Measurements from ENCODE around the gene TMC5. TPM values are rescaled to one million over a fixed set of nuclear protein-coding genes. Genes with fewer than 3 reads are reported as not detected.
"Not testable (repeated sequence)": the region's sequence is repeated elsewhere in the genome, so short reads cannot be mapped to it uniquely, and the experiment has no call there.

Gene TMC5
- total RNA-seq (2021; fragmentation: NEBNext Ultra II Directional; extraction: Animal tissue kit (Norgen Biotek cat#: 25700)) = under 1 TPM in 1 of 6 experiments, not detected in 5; 0.06 TPM
- long read RNA-seq = 0 reads

GRCh38 chr16:19417640-19418039, at the start of gene TMC5:
TMC5 (plus strand) TSS chr16:19417883; CDS start chr16:19440039, 22,156 bp downstream.
- Mint-ChIP-seq H3K9me3 (peaks cover 9% of the 10 kb centered on the region; the same call in 1 of the 2 replicates), H3K4me3 (no peak within 1 kb of the TSS), H3K36me3 (ENCODE audit: low read depth) (peaks cover 5% of the 10 kb centered on the region; the same call in 1 of the 2 replicates), H3K4me1 (ENCODE audit: low read depth) (no peaks in the 10 kb centered on the region), H3K27me3 (ENCODE audit: insufficient read depth) (peaks cover 2% of the 10 kb centered on the region; the same call in 1 of the 2 replicates), H3K27ac (no peak within 1 kb of the TSS)
- TF ChIP-seq CTCF (IDR thresholded peaks at IDR 0.05) = no peak
- DNase-seq = no peak

- not testable (repeated sequence) for H3K27me3 Mint-ChIP-seq (ENCODE audit: insufficient read depth); H3K9me3 Mint-ChIP-seq; H3K27ac Mint-ChIP-seq; H3K4me1 Mint-ChIP-seq (ENCODE audit: low read depth); H3K4me3 Mint-ChIP-seq; DNase-seq; H3K36me3 Mint-ChIP-seq (ENCODE audit: low read depth)
Observed at GRCh38 chr16:19372541-19372940, 45.1 kb upstream of the TMC5 start.

DNA sequence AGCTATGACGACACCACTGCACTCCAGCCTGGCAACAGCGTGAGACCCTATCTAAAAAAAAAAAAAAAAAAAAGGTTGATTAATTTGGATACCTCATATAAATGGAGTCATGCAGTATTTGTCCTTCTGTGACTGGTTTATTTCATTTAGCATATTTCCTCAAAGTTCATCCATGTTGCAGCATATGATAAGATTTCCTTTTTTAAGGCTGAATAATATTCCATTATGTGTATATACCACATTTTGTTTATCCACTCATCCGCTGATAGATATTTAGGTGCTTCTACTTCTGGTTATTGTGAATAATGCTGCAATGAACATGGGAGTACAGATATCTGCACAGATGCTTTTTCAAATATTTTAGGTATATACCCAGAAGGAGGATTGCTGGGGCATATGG, 43.3 kb upstream of the TMC5 start:
- H3K4me1 Mint-ChIP-seq (ENCODE audit: low read depth) = no peaks in the 10 kb centered on the region
- DNase-seq = no peak
- TF ChIP-seq CTCF (IDR thresholded peaks at IDR 0.05) = no peak
- peaks cover 6% of the 10 kb centered on the region for H3K27me3 Mint-ChIP-seq (ENCODE audit: insufficient read depth)
- H3K9me3 Mint-ChIP-seq = no peaks in the 10 kb centered on the region
- H3K36me3 Mint-ChIP-seq (ENCODE audit: low read depth) = no peaks in the 10 kb centered on the region
- no peak overlapping the region for H3K4me3 Mint-ChIP-seq
- no peak overlapping the region for H3K27ac Mint-ChIP-seq

GRCh38 chr16:19375561-19376158, 42.0 kb upstream of the TMC5 start:
- Mint-ChIP-seq H3K36me3 (ENCODE audit: low read depth) (no peaks in the 10 kb centered on the region), H3K4me3 (no peak overlapping the region), H3K4me1 (ENCODE audit: low read depth) (no peaks in the 10 kb centered on the region), H3K27ac (no peak overlapping the region), H3K27me3 (ENCODE audit: insufficient read depth) (peaks cover 6% of the 10 kb centered on the region), H3K9me3 (no peaks in the 10 kb centered on the region)
- peak; percentile 93 for TF ChIP-seq CTCF (IDR thresholded peaks at IDR 0.05)
- peak; percentile 26 for DNase-seq

DNA sequence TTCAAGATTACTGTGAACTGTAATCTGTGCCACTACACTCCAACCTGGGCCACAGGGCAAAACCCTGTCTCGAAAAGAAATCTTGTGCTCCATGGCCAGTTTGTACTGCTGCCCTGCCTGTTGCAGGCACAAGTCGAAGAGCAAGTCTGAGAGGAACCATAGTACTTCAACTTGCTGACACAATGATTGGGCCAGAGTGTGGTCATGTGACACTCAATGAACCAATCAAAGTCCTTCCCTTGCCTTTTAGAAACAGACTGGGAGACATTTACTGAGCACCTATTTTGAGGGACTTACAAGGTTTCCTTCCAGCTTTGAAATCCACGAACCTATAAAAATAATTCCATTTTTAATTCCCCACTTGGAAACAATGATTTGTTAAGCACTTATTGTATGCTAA, 39.8 kb upstream of the TMC5 start:
- no peaks in the 10 kb centered on the region for H3K36me3 Mint-ChIP-seq (ENCODE audit: low read depth)
- TF ChIP-seq CTCF (IDR thresholded peaks at IDR 0.05) = no peak
- H3K4me3 Mint-ChIP-seq = no peak overlapping the region
- no peak for DNase-seq
- H3K27ac Mint-ChIP-seq = no peak overlapping the region
- no peaks in the 10 kb centered on the region for H3K4me1 Mint-ChIP-seq (ENCODE audit: low read depth)
- H3K9me3 Mint-ChIP-seq = no peaks in the 10 kb centered on the region
- peaks cover 3% of the 10 kb centered on the region for H3K27me3 Mint-ChIP-seq (ENCODE audit: insufficient read depth)

- Mint-ChIP-seq H3K4me1 (ENCODE audit: low read depth) (no peaks in the 10 kb centered on the region), H3K4me3 (no peak overlapping the region), H3K36me3 (ENCODE audit: low read depth) (no peaks in the 10 kb centered on the region), H3K27me3 (ENCODE audit: insufficient read depth) (no peaks in the 10 kb centered on the region; the same call in none of the 2 replicates), H3K9me3 (no peaks in the 10 kb centered on the region), H3K27ac (no peak overlapping the region)
- TF ChIP-seq CTCF (IDR thresholded peaks at IDR 0.05) = no peak
- DNase-seq = no peak
Observed at GRCh38 chr16:19378511-19378910, 39.2 kb upstream of the TMC5 start.
